Chondrocyte (in vitro differentiated cells): ENCODE measurements around the gene CSNK1D. TPM values are rescaled to one million over a fixed set of nuclear protein-coding genes. Genes with fewer than 3 reads are reported as not detected.

Source experiments
- DNase-seq: peaks from one replicate; pipeline ENCODE4 v3.0.0; 2021; ENCODE audit warnings: mixed read lengths, low spot score
- H3K27ac Mint-ChIP-seq: one replicate; pipeline ENCODE4 v1.8.0; 2021; ENCODE audit warnings: mild to moderate bottlenecking, moderate library complexity, mixed read lengths; ENCODE audit not compliant: unreplicated experiment
- H3K27me3 Mint-ChIP-seq: 2 replicates; pipeline ENCODE4 v1.8.0; 2021; ENCODE audit warnings: low read depth, mixed read lengths
- H3K36me3 Mint-ChIP-seq: 2 replicates; pipeline ENCODE4 v1.8.0; 2021; ENCODE audit warnings: low read depth, mixed read lengths
- H3K4me1 Mint-ChIP-seq: 2 replicates; pipeline ENCODE4 v1.8.0; 2021; ENCODE audit warnings: low read depth, mild to moderate bottlenecking, mixed read lengths
- H3K4me3 Mint-ChIP-seq: one replicate; pipeline ENCODE4 v1.8.0; 2021; ENCODE audit warnings: mild to moderate bottlenecking, moderate library complexity, mixed read lengths; ENCODE audit not compliant: unreplicated experiment
- H3K9me3 Mint-ChIP-seq: 2 replicates; pipeline ENCODE4 v1.8.0; 2021; ENCODE audit warnings: low read depth, mixed read lengths
- total RNA-seq: library from RNA; stranded (reverse); gene quantifications from 3 replicates; pipeline ENCODE4 v1.2.1, GENCODE V29; 2021
- TF ChIP-seq, protein P1 (sequence below): fragments of 200-600 bp; sonication (generic); IDR thresholded peaks from 2 replicates; pipeline ENCODE4 v1.5.0; 2021; ENCODE audit warnings: antibody characterized with exemption, mild to moderate bottlenecking, moderate library complexity

Gene CSNK1D
- total RNA-seq, 1 donor from 2014 or later, result 93.0 TPM

- TF ChIP-seq, protein P1, sequence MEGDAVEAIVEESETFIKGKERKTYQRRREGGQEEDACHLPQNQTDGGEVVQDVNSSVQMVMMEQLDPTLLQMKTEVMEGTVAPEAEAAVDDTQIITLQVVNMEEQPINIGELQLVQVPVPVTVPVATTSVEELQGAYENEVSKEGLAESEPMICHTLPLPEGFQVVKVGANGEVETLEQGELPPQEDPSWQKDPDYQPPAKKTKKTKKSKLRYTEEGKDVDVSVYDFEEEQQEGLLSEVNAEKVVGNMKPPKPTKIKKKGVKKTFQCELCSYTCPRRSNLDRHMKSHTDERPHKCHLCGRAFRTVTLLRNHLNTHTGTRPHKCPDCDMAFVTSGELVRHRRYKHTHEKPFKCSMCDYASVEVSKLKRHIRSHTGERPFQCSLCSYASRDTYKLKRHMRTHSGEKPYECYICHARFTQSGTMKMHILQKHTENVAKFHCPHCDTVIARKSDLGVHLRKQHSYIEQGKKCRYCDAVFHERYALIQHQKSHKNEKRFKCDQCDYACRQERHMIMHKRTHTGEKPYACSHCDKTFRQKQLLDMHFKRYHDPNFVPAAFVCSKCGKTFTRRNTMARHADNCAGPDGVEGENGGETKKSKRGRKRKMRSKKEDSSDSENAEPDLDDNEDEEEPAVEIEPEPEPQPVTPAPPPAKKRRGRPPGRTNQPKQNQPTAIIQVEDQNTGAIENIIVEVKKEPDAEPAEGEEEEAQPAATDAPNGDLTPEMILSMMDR, result no peak
These were observed 69.6 kb downstream of the CSNK1D start for GRCh38 chr17:82203920-82204319.

DNA sequence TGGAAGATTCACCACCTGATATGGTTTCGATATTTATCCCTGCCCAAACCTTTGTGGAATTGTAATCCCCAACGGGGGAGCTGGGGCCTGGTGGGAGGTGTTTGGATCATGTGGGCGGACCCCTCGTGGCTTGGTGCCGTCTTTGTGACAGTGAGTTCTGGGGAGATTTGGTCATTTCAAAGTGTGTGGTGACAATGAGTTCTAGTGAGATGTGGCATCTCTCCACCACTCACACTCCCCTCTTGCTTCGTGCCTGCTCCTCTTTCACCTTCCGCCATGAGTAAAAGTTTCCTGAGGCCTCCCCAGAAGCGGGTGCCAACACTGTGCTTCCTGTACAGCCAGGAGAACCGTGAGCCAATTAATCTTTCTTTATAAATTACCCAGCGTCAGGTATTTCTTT lies 70.5 kb downstream of the CSNK1D start:
- H3K4me1 Mint-ChIP-seq, result peaks cover 19% of the 10 kb centered on the region
- TF ChIP-seq, protein P1, result no peak
- no peak for DNase-seq
- no peaks in the 10 kb centered on the region for H3K9me3 Mint-ChIP-seq
- H3K27me3 Mint-ChIP-seq, result no peaks in the 10 kb centered on the region
- H3K27ac Mint-ChIP-seq, result no peak overlapping the region
- no peak overlapping the region for H3K4me3 Mint-ChIP-seq
- H3K36me3 Mint-ChIP-seq, result peaks cover 5% of the 10 kb centered on the region

More at GRCh38 chr17:82203920-82204319, 69.6 kb downstream of the CSNK1D start:
- Mint-ChIP-seq H3K27ac (no peak overlapping the region), H3K4me3 (no peak overlapping the region), H3K9me3 (no peaks in the 10 kb centered on the region), H3K4me1 (peaks cover 19% of the 10 kb centered on the region), H3K27me3 (no peaks in the 10 kb centered on the region), H3K36me3 (peaks cover 5% of the 10 kb centered on the region)
- DNase-seq, result no peak

DNA sequence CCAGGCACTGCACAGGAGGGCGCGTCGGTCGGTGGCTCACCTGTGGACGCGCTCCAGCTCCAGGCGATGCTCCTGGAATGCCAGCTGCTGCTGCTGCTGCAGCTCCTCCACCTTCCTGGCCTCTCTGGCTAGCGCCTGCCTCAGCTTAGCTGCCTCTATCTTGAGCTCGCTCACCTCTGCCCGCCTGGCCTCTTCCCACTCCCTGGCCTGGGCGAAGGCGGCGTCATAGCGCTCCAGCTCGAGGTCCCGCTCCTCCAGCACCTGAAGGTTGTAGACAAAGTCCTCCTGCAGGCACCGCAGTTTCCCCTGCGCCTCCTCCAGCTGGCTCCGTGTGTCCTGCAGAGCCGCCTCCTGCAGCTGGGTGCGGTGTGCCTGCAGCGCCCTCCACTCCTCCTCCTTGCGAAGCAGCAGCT lies 72.0 kb downstream of the CSNK1D start:
- TF ChIP-seq, protein P1, result no peak
- Mint-ChIP-seq H3K36me3 (peaks cover 7% of the 10 kb centered on the region), H3K27me3 (no peaks in the 10 kb centered on the region), H3K4me3 (no peak overlapping the region), H3K27ac (no peak overlapping the region), H3K9me3 (no peaks in the 10 kb centered on the region), H3K4me1 (peaks cover 17% of the 10 kb centered on the region)
- DNase-seq, result no peak

- H3K4me1 Mint-ChIP-seq, result peaks cover 12% of the 10 kb centered on the region
- H3K27me3 Mint-ChIP-seq, result no peaks in the 10 kb centered on the region
- no peak overlapping the region for H3K4me3 Mint-ChIP-seq
- no peaks in the 10 kb centered on the region for H3K9me3 Mint-ChIP-seq
- H3K36me3 Mint-ChIP-seq, result peaks cover 11% of the 10 kb centered on the region
- no peak for DNase-seq
- TF ChIP-seq, protein P1, result no peak
- H3K27ac Mint-ChIP-seq, result no peak overlapping the region
These were observed 72.6 kb downstream of the CSNK1D start for GRCh38 chr17:82200743-82201497.

DNA sequence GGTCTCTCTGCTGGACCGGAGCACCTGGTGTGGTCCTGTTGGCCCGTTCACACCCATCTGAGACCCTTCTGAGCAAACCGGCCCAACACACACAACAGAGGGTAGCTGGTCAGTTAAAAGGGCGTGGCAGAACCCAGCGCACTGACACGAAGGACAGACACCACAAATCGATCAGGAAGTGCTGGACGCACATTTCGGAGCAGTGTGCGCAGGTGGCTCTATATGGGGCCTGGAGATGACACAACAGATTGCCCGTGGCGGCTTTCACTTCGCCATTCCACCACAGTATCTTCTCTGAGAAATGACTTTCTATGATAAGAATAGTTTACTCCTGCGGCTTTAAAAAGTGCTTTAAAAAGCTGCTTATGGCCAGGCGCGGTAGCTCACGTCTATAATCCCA lies 73.4 kb downstream of the CSNK1D start:
- DNase-seq, result no peak
- Mint-ChIP-seq H3K27me3 (no peaks in the 10 kb centered on the region), H3K9me3 (no peaks in the 10 kb centered on the region), H3K4me3 (no peak overlapping the region), H3K27ac (no peak overlapping the region), H3K36me3 (peaks cover 14% of the 10 kb centered on the region), H3K4me1 (peaks cover 4% of the 10 kb centered on the region)
- TF ChIP-seq, protein P1, result no peak
